HG02970 (cell line): ENCODE measurements around the gene PRR5L.

Experiments used
- ATAC-seq: cut with Tn5 transposase; IDR thresholded peaks from one replicate; pipeline ENCODE4 v1.9.1; 2021; ENCODE audit warnings: mild to moderate bottlenecking, moderate library complexity, moderate number of reproducible peaks; ENCODE audit not compliant: unreplicated experiment, low FRiP score

The PRR5L gene

DNA sequence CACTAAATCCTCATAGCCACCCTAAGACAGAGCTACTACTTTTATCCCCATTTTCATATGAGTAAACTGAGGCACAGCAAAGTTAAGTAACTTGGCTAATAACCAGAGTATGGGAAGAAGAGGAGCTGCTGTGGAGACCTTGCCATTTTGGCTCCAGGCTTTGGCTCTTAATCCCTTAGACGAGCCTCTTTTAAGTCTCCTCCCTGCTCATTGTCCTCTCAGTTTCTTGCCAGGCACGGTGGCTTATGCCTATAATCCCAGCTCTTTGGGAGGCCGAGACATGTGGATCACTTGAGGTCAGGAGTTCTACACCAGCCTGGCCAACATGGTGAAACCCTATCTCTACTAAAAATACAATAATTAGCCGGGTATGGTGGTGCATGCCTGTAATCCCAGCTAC lies 78.6 kb downstream of the PRR5L start:
- no peak for ATAC-seq

DNA sequence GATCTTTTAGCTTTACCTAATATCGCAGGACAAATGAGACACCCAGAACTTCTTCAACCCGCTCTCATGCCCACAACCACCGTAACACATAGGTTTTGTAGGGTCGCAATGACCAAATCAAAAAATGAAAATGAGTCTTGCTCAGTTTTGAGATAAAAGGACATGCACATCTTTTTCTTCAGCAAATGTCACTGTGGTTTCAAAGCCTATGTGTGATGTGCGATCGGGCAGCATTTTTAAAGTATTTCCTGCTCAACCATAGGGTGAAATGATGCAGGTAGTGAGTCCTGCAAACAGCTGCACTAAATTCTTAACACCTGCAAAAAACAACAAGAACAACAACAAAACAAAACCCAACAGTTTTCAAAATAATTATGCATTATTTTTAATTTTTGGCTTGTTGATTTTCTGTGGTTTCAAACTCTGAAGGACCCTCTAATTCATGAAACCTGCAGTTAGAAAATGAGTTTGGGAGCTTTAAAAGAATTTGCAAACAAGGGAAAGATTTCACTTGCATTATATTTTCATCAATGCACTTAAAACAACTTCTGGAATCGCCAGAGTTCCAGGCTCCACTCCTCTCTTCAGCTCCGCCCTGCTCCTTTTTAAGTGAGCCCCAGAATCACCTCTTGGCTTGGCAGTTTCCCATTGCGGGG lies 79.4 kb downstream of the PRR5L start:
- ATAC-seq: no peak

DNA sequence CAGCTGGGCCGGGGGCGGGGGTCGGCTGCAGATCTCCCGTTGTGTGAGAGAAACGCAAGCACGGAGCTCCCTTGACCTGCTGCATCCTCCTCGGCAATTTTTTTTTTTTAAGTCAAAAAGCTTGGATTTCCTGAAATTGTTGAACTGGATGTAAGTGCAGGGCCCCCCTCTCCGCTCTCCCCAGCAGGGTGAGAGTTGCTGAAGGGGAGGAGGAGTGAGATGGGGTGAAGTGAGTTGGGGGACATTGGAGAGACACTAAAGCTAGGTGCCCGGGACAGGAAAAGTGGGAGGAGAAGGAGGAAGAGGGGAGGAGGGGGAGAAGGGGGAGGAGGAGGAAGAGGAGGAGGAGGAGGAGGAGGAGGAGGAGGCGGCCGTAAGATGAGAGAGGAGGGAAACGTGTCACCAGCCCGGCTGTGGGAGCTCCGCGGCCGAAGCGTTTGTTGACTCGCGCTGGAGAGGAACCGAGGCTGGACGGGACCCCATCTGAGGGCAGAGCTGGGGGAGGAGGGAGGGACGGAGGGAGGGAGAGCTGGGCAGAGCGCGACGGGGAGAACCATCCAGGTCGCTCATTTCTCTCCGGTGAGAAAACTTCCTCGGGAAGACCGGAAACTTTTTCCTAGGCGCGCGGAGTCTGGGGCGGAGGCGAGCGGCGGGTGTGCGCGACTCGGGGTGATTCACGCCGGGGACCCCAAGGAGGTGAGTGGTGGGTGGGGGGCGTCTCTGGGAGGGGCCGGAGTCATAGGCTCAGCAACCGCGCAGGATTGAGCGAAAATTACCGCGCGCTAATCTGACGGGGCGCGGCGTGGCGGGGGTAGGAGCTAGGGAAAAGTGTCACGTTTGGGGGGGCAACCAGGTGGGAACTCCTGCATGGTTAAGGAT lies 80.2 kb downstream of the PRR5L start:
- no peak for ATAC-seq

DNA sequence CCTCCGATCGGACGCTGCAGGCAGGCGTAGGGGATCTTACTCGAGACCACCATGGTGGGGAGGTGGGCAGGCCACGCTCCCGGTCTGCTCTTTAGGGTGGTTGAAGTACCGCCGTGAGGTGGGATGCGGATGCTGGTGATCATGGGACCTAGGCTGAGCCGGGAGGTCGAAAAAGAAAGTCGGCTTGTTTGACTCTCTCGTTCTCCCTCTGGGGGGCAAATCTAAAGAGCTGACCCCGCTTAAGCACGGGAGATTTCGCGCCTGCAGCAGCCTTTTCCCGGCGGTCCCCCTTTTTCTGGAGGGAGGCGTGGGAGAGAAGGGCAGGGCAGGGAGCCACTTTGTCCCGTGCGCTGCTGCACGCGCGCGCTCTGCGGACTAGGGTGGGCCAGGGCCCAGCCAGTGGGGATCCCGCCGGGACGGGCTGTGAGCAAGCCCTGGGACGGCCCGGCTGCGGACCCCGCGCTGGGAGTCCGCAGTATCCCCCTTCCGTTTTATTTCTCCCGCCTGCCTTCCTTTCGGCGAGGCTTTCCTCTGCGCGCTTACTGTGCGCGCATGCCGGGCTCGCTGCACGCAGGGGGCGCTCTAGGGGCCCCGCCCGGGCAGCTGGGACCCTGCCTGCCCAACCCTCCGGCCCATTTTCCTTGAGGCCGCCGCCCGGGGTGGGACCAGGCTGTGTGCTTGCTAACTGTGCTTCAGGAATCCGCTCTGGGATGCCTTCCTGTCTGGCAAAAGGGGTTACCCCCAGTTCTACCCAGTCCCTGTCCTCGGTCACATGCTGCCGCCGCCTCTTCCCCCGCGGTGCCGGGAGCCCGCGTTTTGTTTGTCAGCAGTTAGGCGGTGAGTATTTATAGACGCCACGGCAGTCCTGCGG lies 81.0 kb downstream of the PRR5L start:
- ATAC-seq: no peak

DNA sequence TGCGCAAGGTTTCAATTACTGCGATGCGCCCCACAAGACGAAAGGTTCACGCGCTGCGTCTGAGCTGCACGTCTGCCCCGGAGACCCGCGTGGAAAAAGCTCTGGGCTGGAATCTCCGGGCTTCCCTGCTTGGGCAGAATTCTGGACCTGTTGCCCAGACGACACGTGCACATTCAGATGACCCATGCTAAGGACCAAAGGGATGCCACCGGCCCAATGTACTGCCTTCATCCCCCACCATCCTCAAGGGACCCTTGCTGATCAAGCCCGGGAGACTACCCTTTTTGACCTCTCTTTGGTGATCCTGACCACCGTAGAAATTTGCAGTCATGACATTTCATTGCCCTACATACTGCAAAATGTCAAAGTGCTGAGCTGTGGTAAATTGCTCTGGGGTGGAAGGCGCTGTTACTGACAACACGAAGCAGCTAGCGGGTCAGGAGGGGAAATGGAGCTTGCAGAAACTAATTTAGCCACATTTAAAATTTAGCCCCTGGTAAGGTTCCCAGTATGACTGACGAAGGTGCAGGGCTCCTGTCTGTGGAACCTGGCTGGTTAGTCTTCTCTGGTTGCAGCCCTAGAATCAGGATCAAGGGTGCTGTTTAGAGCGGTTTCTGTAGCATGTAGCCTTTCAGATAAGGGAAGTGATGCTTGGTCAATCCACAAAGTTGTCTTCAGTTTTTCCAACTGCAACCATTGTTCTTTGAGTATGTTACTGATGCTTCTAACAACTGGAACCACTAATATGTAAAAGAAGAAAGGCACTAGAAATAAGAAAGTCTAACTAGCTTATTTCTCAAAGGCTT lies 81.9 kb downstream of the PRR5L start:
- ATAC-seq: no peak

DNA sequence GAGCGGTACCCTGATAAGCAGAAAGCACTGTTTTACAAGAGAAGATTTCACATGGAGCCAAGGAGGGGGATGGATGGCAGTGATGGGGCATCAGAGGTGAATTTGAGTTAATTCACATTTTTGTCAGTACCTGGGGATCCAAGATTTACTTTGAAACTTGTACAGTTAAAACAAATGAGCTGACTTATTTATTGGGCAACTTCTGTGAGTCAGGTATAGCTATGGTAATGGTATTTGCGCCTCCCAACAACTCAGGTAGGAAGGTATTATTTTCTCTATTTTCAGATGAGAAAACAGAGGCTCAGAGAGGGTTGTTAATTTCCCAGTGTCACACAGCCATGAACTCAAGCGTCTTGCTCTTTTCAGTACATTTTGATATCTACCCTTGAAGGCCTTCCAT lies 83.6 kb downstream of the PRR5L start:
- no peak for ATAC-seq

DNA sequence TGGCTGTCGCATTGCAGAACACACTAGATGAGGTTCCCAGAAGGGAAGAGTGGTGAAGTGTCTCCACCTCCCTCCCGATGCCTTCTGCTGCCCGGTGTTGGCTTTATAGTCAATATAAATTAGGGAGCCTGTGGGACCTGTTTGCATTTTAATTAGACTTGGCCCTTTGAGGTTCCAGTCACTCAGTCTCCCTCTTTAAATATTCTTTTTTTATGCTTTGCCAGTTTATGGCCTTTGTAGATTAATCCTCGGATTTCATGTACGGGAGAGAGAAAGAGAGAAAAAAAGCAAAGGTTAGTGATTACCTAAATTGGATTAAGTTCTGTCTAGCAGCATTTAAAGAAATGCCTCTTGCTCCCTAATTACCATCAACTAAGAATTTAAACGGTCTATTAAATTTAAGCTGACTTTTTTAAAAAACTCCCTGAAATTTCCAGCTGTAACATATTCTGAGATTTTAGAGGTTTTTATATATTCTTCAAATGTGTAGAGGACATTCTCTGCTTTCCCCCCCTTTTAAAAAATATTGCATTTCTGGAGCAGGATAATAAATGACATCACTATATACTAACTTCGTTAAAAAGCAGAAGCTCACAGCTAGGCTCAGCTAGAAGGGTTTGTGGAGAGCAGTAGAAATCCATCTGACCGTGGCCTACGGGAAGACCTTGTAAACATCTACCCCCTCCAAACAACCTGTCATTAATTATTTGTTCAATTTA lies 84.4 kb downstream of the PRR5L start:
- no peak for ATAC-seq

DNA sequence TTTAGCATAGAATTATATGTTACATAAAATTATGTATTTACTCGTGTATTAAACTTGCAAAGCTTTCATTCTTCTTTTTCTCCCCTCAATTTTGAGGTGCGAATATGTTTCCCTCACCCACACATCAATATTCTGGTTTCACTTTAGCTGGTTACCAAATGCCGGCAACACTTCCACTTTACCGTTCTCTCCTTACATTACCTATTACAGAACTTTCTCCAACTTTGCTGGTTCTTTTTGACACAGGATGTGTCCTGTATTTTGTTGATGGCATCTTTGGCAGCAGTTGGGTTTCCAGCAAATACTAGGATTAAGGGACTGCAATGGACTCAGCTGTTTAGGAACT lies 84.9 kb downstream of the PRR5L start:
- ATAC-seq: no peak

DNA sequence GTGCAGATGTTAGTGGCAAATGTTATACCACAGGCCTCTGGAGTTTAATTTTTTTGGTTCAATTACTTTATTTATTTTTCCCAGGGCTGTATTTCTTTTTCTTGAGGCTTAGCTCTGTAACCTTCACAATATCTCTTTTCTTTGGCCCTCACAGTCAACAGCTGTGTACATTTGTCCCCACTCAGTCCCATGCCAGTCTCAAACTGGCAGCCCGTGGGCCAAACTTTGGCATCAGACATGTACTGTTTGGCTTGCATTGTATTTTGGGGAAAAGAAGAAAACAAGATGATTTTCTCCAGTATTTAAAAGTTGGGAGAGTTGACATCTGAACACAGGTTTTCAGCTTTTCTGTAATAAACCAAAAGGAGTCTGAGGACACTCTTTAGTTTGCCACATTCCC lies 87.1 kb downstream of the PRR5L start:
- ATAC-seq: no peak

DNA sequence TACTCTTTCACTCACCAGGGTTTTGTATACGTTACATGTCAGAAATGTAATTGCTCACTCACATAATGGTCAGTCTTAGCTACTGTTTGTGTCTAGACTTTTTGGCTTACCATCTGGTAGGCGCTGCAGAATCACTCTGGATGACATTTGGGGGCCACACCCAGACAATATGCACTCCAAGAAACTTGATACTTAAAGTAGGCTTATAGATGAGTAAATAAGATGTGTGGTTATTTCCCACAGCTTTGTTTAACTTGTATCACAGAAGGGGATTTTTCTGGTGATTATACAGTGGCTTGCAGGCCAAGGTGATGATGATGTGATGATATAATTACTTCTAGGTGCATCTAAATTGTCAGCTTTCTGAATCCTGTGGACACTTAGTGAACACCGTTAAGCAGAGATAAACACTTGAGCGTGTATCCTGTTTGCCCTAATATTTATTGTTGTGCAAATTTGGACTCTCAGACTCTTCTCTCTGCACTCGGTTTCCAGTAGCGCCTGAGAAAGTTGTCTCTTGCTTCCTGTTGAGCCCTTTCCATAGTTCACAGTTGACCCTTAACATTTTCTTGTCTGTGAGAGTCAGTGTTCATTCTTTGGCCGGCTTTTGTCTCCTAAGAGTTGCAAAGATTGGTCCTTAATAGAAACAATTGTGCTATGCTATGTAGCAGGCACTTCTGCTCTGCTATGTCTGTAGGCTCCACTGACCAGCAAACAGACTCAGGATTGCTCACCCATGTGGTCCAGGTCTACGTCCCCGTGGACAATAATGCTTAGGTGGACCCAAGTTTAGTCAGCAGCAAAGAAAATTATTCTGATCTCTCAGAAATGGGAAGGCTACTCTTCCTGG lies 89.3 kb downstream of the PRR5L start:
- ATAC-seq: no peak

DNA sequence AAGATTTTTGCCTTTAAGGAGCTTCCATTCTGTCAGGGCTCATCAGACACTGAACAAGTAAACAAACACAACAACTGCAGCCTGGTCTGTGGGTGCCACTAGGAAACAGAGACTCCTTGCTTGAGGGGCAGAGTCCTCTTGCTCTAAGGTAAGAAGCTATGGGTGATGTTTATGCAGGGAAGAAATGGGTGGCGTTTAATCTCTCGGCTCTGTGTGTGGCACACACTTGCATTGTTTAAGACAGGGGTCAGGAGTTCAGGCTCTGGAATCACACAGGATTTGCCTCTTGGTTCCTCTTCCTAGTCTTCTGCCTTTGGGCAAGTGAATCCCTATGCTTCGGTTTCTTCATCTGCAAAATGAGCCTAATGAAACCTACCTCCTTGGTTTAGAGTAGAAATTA lies 90.3 kb downstream of the PRR5L start:
- no peak for ATAC-seq

DNA sequence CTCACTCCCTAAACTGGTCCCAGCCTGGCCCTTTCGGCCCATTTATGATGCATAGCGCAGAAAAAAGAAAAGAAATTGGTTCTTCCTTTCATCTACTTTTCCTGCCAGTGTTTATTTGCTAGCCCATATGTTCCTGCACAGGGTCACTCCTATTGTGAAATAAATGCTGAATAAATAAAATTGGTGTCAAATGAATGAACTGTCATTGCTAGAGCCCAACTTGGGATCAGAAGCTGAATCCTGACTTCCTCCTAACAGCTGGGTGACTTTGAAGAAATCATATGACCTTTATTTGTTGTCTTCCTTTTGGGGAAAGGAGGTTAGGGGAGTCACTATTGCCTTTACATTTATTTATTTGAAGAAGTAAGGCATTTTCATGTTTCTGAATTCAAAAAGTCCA lies 92.0 kb downstream of the PRR5L start:
- no peak for ATAC-seq

DNA sequence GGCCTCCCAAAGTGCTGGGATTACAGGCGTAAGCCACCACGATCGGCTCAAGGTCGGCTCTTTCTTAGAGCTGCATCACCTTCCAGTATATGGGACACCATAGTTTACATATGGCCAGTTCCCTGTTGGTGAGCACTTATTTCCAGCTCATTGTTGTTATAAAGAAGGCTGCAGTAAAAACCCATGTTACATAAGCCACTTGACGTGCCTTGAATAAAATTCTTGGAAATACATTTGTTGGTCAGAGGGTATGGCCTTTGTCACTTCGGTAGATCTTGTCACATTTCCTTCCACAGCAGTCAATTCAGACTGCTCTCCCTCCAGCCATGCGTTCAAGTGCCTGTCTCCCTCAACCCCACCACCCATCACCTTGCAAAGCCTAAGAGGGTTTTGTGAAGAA lies 92.9 kb downstream of the PRR5L start:
- ATAC-seq: no peak

DNA sequence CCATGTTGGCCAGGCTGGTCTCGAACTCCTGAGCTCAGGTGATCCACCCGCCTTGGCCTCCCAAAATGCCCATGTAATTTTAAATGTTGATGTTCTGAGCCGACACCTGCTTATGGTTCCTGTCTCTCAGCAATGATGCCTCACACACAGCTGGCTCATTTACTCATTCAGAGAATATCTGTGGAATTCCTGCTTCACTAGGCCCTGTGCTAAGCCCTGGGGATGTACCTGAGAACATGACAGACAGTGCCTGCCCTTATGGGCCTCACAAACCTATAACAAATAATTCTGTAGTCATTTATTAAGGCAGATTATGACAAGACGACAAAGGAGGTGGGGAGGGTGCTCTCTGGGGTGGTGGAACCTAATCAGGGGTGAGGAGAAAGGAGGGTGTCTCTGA lies 93.7 kb downstream of the PRR5L start:
- no peak for ATAC-seq

DNA sequence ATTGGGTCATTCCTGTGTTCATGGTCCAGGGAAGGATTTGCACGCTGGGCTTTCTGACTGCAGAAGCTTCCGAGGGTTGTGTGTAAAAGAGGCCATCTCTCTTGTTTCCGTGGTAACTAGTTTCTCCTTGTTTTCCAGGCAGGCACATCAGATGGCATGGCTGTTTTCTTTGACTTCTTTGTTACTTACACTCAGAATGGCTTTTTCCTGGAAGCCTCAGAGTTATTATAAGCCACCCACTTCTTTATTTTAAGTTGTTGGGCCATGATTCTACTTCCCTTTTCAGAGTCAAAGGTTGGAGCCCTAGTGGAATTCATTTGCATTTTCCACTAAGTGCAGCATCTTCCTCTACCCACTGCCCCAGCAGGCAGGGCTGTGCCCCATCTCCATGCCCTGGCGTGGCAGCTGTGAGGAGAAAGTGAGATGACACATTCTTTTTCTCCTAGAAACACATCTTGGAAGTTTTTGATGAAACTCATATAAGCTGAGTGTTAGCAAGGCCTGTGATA lies 94.9 kb downstream of the PRR5L start:
- ATAC-seq: no peak

DNA sequence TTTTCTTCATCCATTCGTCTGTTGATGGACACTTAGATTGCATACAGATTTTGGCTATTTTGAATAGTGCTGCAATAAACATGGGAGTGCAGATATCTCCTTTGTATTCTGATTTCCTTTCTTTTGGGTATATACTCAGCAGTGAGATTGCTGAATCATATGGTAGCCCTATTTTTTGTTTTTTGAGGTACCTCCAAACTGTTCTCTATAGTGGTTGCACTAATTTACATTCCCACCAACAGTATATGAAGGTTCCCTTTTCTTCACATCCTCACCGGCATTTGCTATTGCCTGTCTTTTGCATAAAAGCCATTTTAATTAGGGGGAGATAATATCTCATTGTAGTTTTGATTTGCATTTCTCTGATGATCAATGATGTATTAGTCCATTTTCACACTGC lies 96.1 kb downstream of the PRR5L start:
- ATAC-seq: no peak

DNA sequence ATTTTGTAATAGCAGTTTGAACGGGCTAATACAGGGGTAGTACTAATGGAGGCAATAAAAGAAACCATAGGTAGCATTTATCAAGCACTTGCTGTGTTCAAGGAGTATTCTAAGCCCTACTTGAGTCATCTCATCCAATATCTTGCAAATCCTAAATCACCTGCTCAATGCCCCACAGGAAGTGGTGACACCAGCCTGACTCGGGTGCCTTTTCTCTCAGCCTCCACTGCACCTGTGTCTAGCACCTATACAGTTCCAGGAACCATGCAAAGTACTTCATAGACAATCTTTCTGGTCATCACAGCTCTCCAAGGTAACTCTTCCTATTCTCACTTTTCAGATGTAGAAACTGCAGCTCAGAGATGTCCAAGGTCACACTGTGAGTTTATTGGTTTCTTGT lies 98.0 kb downstream of the PRR5L start:
- no peak for ATAC-seq

DNA sequence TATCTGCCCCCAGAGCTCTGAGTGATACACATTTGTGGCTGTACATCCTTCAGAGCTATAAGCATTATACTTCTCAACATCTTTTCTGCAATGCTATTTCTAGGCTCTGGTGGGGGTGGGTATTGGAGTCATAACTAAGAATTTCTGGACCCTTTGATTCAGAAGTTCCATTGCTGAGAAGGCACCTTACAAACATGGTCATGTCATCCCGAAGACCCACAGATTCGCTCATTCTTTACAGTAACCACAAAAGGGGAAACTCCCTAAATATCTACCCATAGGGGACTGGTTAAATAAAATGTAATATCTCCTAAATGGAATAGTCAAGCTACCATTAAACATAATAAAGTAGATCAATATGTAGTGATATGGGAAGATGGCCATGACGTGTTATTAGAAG lies 98.8 kb downstream of the PRR5L start:
- no peak for ATAC-seq
